Measurements from ENCODE around the gene RMDN2.
"Not testable (repeated sequence)": the region's sequence is repeated elsewhere in the genome, so short reads cannot be mapped to it uniquely, and the experiment has no call there.

RMDN2 gene

DNA sequence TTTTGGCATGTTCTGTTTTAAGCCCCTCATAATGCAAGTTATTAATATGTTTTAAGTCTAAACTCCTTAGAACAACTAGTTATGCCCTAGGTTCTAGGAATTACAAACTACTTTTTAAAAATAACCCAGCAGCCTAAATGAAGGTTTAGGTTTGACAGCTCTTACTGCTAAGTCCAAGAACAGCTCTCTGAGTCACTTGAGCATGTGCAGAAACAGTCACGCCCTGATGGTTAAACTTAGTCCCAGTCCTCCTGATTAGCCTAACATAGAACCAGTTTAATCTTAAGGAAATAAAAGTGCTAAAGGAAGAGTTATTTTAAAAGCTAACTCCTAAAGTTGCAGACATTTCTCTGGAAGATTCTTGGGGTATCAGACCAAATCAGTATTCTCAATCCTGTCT lies 72.5 kb downstream of the RMDN2 start:
- DNase-seq, result no peak

DNA sequence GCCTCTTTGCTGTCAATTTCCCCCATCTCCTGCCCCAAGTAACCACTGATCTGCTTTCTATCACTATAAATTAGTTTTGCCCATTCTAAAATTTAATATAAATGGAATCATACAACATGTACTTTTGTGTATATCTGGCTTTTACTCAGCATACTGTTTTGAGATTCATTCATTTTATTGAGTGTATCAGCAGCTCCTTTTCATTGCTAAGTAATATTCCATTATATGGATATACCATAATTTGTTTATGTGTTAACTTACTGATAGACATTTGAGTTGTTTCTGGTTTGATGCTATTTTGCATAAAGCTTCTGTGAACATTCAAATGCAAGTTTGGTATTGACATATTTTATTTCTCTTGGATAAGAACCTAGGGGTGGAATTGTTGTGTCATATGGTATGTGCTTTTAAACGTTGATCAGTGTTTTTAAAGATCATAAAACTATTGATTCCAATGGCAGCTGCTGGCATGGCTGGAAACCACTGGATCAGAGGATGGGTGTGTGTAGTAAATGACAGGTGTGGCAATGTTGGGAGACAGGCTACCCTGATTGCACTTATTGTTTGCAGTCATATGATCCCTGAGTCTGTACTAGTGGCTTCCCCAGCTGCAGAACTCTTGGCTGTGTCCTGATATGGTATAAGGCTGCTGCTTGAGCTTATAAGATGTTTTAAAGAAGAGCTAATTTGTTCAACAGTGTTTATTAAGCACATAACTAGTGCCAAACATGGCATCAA lies 75.6 kb downstream of the RMDN2 start:
- DNase-seq, result no peak

DNA sequence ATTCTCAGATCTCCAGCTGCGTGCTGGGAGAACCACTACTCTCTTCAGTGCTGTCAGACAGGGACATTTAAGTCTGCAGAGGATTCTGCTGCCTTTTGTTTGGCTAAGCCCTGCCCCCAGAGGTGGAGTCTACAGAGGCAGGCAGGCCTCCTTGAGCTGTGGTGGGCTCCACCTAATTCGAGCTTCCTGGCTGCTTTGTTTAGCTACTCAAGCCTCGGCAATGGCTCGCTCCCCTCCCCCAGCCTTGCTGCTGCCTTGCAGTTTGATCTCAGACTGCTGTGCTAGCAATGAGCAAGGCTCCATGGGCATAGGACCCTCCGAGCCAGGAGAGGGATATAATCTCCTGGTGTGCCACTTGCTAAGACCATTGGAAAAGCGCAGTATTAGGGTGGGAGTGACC lies 85.1 kb downstream of the RMDN2 start:
- not testable (repeated sequence) for DNase-seq

DNA sequence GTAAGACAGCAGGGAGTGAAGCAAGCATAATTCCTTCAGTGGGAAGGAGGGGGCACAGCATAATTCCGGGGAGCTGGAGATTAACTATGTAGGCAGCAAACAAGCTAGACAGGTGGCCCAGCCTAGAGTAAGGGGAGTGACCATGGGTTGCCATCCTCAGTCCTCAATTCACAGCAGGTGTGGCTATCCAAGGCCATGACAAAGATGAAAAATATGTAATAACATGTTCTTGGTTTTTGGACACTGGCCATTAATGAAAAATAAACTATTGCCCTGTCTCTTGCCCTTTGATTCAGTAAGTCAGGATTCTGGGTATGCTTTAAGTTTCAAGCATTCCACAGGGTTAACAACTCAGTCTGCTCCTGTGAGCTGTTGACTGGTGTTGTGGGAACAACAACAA lies 85.9 kb downstream of the RMDN2 start:
- no peak for DNase-seq

DNA sequence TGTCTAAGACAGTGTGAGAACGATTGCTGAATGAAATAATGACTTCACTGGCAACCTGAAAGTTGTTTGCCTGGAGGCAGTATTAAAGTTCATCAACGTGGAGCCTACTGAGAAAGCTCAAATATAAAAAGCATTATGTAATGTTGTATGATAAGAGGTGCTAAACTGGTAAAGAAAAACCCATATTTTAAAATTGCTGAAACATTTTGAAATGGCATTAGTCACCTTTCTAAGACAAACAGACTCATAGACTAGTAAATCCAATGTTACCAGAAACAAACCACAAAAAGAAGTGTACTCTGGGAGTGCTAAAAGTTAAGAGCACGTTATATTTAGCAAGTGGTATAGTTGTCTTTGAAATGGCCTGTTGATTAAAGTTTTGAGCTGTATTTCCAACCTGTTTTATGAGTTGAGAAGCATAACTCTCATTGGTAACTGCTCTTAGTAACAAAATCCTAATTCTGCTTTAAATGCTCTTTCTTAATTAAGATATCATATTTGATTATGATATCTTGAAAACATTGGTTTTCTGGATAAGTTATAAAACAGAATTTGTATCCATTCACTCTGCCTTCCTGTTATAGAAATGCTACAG lies 88.2 kb downstream of the RMDN2 start:
- no peak for DNase-seq

DNA sequence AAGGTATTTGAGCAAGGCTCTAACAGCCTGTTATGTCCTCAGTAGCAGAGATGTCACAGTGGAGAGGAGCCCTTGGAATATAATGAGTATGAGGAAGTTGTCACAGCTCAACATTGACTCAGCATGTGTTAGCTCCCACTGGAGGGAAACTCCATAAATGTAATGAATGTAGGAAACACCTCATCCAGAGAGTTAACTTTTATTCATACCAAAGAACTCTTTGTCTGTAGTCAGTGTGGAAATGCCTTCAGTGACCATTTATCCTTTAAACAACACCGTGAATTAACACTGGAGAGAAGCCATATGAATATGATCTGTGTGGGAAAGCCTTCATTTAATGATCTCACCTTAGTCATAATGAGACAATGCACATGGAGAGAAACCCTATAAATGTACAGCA lies 91.1 kb downstream of the RMDN2 start:
- no peak for DNase-seq

DNA sequence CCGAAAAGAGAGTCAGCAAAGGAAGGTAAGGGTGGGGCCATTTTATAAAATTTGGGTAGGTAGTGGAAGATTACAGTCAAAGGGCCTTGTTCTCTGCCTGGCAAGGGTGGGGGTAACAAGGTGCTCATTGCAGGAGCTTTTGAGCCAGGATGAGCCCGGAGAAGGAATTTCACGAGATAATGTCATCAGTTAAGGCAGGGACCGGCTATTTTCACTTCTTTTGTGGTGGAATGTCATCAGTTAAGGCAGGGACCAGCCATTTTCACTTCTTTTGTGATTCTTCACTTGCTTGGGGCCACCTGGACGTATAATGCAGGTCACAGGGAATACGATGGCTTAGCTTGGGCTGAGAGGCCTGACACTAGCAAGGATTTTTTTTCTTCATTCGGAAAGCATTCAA lies 92.7 kb downstream of the RMDN2 start:
- no peak for DNase-seq

DNA sequence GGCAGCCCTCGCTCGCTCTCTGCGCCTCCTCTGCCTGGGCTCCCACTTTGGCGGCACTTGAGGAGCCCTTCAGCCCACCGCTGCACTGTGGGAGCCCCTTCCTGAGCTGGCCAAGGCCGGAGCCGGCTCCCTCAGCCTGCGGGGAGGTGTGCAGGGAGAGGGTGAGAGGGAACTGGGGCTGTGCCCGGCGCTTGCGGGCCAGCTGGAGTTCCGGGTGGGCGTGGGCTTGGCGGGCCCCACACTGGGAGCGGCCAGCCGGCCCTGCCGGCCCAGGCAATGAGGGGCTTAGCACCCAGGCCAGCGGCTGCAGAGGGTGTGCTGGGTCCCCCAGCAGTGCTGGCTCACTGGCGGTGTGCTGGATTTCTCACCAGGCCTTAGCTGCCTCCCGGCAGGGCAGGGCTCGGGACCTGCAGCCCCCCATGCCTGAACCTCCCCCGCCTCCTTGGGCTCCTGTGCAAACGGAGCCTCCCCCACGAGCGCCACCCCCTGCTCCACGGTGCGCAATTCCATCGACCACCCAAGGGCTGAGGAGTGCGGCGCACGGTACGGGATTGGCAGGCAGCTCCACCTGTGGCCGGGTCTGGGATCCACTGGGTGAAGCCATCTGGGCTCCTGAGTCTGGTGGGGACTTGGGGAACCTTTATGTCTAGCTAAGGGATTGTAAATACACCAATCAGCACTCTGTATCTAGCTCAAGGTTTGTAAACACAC lies 95.4 kb downstream of the RMDN2 start:
- DNase-seq, result not testable (repeated sequence)

DNA sequence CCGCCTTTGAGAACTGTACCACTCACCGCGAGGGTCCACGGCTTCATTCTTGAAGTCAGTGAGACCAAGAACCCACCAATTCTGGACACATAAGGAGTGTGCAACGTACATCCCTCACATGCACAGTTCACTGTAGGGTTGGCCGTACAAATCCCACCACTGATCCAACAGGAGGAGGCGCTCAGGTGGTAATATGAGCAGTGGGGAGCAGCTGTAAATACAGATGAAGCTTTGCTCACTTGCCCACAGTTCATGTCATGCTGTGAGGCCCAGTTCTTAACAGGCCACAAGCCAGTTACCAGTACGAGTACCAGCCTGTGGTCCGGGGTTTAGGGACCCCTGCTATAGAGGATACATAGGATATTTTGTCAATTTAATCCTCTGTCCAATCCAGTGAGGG lies 96.5 kb downstream of the RMDN2 start:
- DNase-seq, result no peak

DNA sequence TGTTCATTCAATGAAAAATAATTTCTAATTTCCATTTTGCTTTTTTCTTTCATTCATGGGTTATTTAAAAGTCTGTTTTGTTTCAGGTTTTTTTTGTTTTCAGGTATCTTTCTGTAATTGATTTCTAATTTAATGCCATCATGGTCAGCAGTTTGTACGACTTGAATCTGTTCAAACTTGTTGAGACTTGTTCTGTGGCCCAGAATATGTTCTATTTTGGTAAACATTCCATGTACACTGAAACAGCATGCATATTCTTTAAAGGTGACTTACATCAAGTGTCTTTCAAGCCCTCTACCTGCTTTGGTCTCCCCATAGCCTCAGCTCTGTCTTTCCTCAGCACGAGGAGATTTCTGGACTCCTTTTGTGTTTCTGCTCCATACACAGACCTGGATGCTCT lies 101.8 kb downstream of the RMDN2 start:
- no peak for DNase-seq

DNA sequence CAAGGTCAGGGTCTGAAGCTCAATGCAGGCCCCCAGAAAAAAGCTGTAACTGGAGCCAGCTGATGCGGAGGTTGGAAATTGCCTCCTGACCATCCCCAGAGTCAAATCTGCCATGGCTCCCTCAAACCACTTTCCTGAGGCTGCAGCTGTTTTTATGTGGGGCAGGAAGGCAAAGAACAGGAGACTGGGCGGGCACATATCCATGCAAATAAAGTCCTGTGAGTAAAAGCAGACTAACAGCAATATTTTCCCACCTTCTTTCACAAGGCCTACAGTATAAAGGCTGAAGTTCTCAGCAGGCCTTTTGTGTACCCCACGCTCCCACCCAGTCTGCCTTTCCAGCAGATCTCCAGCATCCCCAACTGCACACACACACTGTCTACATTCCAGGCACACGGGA lies 103.7 kb downstream of the RMDN2 start:
- DNase-seq, result no peak

DNA sequence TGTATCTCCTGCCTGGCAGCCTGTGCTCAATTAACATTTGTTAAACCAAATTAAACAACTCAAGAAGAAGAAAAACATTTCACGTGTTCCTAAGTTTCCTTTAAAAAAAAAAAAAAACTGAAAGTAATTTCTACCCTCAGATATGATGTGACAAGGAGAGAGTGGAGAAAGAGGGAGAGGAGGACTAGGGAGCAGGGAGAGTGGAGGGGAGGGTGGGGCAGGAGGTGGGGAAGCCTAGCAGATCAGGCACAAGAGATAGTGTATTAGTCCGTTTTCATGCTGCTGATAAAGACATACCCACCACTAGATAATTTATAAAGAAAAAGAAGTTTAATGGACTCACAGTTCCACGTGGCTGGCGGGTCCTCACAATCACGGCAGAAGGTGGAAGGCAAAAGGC lies 104.4 kb downstream of the RMDN2 start:
- DNase-seq, result no peak

DNA sequence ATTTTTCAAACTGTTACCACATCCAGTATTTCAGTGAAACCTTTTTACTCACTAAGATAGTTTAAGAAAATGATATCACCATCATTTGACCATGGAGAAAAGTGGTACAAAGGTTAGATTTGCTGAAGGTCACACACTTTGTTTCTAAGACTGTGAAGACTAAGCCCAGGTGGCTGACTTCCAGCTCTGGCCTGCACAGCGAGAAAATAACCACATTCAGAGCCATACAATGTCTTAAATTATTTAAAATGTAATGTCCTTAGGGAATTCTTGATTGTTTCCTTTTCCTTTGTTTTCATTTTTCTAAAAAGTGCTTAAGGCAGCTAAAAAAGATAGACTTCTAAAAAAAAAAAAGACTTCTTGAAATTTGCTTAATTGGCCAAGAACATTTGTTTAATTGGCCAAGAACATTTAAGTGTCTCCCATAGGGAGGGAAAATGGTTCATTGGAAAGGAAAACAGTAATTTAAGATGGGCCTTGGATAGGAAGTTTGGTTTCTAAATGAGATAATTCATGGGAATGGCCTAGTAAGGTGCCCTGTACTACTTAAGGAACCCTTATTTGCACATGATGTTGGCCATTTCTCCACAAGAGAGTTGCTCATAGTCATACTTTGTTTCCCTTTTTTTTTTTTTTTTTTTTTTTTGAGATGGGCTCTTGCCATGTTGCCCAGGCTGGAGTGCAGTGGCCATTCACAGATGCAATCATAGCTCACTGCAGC lies 105.7 kb downstream of the RMDN2 start:
- DNase-seq, result no peak

DNA sequence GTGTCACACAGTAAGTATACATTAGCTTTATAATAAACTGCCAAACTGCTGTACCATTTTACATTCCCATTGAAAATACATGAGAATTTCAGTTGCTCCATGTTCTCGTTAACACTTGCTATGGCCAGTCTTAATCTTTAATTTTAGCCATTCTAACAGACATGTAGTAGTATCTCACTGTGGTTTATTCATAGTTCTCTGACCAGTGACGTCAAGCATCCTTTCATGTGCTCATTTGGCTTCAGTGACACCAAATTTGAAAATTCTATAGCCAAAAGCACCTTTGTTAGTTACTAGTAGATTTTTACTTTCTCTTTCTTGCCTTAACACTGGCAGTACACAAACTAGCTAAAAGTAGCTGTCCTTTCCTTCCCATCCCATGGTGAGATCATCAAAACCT lies 107.9 kb downstream of the RMDN2 start:
- DNase-seq, result no peak

DNA sequence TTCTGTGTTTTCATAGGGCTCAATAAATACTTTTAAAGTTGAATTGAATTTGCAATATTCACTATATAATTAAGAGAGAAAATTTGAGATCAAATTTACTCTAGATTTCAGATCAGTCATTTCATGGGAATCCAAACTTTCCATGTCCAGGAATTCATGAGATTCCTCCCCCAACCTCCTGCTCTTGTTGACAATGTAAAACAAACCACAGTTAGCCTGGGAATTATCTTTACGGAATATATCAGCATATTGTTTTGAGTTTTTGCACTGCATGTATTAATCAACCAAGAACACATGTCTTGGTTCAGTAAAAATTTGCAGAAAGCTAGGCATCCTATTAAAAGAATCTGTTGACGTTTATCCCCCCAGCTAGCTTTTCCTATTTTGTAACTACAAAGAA lies 108.6 kb downstream of the RMDN2 start:
- no peak for DNase-seq

DNA sequence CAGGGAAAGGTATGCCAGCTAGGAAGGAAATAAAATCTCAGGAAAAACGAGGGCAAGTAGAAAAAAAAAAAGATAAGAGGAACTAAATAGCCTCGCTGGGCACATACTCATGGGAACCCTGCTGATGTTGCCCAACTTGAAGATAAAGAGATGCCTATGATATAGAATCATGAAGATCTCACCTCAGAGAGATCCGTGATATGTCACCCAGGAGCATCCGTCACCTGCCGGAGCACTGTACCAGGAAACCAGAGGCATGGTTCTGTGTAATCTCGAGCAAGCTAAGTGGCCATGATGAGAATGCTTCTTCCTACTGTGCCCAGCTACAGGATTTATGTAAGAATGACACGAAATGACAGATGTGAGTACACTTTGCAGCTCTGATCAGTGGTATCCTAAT lies 110.9 kb downstream of the RMDN2 start:
- DNase-seq, result no peak

DNA sequence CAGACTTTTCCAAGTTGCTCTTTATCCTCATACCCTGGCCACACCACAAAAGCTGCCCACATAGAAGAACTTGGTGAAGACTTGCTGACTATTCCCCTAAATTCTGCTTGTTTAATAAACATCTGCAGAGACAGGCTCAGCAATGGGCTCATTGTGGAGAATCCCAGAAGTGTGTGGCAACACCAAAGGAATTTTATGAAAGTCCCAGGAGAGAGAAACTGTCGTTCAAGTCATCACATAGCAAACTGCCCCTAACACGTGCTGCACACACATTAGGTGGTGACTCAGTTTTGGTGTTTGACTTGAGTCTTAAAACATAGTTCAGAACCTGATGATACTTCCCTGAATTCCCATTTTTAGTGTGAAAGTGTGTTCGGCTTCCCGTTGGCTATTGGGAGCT lies 112.2 kb downstream of the RMDN2 start:
- no peak for DNase-seq

DNA sequence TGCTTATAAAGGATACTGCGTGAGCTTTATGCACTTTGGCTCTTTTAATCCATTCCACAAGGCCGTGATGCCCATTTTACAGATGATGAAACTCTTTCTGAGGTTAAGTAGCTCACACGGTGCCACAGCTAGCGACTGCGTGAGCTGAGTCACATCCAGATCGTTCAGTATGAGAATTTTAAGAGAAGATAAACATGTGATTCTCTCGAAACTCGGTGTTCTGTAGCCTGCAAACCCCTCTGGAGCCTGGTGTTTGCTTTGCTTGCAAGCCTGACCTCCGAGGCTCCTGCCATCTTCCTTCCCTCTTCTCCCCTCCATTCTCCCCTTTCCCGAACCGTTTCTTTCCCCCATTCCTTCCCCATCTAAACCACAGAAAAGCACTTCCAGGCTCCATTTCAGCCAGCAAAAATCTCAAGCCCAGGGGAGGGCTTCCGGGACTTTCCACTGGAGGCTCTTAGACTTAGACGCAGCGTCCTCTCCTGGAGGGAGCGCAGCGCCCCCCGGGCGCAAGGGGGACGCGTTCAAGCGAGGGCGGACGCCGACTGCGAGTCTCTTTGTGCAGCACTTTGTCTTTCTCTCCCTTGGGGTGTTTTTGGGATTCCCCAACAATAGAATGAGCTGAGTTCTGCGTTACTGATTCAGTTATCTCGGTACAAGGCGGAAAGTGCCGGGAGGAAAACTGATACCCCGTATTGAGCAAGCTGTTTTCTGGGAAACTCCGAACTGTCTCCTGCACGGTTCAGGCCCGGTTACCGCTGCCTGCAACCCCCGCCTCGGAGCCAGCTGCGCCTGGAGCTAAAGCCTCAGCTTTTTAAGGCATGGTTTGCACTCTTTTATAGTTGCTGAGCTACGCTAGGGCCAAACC lies 112.9 kb downstream of the RMDN2 start:
- DNase-seq, result peak; percentile 28

DNA sequence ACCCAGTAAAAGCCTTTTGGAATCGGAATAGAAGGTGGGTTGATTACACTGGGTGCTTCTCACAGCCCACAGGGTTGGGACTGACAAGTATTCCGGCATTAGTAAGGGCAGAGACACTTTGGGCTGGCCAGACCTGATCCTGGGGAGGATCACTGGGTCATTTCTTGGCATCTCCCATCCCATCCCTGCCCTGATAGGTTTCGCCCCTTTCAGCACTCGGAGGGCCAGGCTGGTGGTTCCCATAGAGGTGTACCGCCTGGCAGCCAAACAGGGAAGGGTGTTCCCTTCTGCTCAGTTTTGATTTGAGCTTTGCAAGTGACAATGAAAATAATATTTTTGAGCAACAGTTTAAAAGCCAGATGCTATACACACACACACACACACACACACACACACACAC lies 113.6 kb downstream of the RMDN2 start:
- DNase-seq, result no peak

DNA sequence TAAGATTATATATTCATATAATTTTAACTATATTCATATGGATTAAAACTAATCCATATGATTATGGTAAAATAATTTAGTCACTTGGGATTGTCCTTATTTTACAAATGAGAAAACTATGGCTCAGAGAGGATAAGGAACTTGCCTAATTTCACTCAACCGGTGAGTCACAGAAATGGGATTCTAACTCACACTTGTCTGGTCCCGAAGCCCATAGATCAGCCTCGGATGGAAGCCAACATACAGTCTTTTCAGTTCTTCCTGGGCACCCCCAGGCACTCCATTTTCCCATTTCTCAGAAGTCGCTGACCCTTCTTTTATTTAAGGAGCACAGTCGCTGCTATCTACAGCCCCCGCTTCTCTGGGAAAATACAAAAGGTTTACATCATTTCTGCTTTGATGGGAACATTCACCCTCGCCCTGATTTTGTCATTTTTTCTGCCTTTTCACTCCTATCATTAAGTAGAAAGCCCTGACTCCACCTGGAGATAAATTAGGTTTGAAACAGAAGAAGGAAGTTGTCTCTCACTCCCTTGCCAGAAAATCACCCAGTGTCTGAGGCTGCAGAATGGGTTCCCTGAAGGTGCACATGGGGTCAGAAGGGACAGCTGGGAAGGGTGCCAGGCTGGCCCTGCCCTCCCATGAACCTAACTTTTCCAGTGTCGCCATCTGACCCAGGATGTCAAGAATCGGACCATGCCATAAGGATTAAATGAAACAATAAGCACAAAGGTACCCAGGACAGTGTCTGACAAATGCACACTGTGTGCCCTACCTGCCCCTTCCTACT lies 114.2 kb downstream of the RMDN2 start:
- DNase-seq, result no peak

DNA sequence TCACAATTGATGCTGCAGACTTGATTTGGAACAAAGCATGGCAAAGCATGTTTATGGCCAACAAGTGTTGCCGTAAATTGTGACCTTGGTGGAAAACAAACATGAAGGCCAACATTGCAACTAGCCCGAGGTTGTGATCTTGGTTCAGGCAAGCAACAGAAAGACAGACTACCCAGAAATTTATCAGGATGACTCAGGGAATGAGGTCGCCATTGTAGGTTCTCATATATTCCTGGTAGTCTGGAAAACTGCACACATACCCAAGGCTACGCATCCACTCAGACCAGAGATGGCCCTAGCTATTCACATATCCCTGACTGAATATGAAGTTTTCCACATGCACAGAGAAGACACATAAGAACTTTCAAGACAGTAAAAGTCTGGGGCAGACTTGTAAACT lies 120.7 kb downstream of the RMDN2 start:
- DNase-seq, result no peak

DNA sequence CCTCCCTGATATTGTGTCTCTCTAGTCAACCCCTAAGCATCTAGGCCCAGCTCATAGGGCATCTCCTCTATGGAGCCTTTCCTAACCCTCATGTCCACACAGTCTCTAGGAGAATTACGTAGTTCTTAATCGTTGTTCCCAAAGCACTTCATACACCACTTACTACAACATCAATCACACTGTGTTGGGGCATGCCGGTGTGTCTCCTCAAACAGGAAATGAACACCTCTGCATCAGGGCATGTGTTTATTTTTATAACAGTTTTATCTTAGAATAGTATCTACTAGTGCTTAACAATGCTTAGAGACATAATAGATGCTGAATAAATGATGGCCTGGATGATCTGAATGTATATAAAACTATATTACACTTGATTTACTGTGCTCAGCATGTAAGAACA lies 131.1 kb downstream of the RMDN2 start:
- no peak for DNase-seq
